Kidney (tissue), 14 donors: ENCODE data around the gene ZFYVE1. TPM values are rescaled to one million over a fixed set of nuclear protein-coding genes. Genes with fewer than 3 reads are reported as not detected.
"Not testable (repeated sequence)": the region's sequence is repeated elsewhere in the genome, so short reads cannot be mapped to it uniquely, and the experiment has no call there.

Experiments used
- DNase-seq, 5 donors: peaks; one replicate each; pipeline ENCODE4 v3.0.0-alpha.2; 2013 to 2020
- FAIRE-seq: peaks from 2 replicates; lab custom pipeline; 2012; peaks lifted over from hg19 to GRCh38; lab: Jason Lieb, UNC
- H3K27ac ChIP-seq, 2 donors: one replicate each; pipeline ENCODE4 v1.7.0; 2013; ENCODE audit warnings: low read depth in 2 of 2, low read length in 2 of 2, inconsistent platforms in 1 of 2
- H3K27me3 ChIP-seq: one replicate; pipeline ENCODE4 v1.7.1; 2013; ENCODE audit warnings: low read length, inconsistent platforms; ENCODE audit not compliant: control insufficient read depth, insufficient read depth
- H3K36me3 ChIP-seq, 3 donors: one replicate each; pipeline versions ENCODE4 v1.7.0 to v1.7.1; 2013; ENCODE audit warnings: low read length in 3 of 3, control low read depth in 1 of 3, inconsistent platforms in 1 of 3; ENCODE audit not compliant: insufficient read depth in 3 of 3, control insufficient read depth in 2 of 3
- H3K4me1 ChIP-seq, 3 donors: one replicate each; pipeline versions ENCODE4 v1.7.0 to v1.7.1; 2013; ENCODE audit warnings: low read length in 3 of 3, inconsistent platforms in 1 of 3, low read depth in 1 of 3; ENCODE audit not compliant: control insufficient read depth in 2 of 3, insufficient read depth in 2 of 3
- H3K4me3 ChIP-seq, 3 donors: one replicate each; pipeline versions ENCODE4 v1.7.0 to v1.8.1; 2013; ENCODE audit warnings: low read length in 3 of 3, control low read depth in 1 of 3, inconsistent platforms in 1 of 3
- H3K9ac ChIP-seq, 3 donors: one replicate each; pipeline versions ENCODE4 v1.7.0 to v1.7.1; 2013; ENCODE audit warnings: low read length in 3 of 3, control low read depth in 1 of 3, inconsistent platforms in 1 of 3
- H3K9me3 ChIP-seq, 3 donors: one replicate each; pipeline versions ENCODE4 v1.7.0 to v1.7.1; 2013; ENCODE audit warnings: low read length in 3 of 3, control low read depth in 1 of 3, inconsistent platforms in 1 of 3; ENCODE audit not compliant: control insufficient read depth in 2 of 3, insufficient read depth in 1 of 3
- intact Hi-C: fragments of 100-400 bp; cut with DNase I; formaldehyde crosslinking; loops from one replicate; pipeline ENCODE4 v1.11.1; 2022
- polyA plus RNA-seq: library from polyadenylated mRNA; stranded (reverse); fragments of 350-450 nt; fragmentation: Illumina TruSeq; extraction: RNeasy Lipid Tissue Mini Kit (QIAGEN cat#74804); gene quantifications from one replicate; pipeline ENCODE4 v1.2.3, GENCODE V29; 2014; ENCODE audit warnings: low read depth, low replicate concordance; ENCODE audit not compliant: insufficient read depth
- total RNA-seq: library from RNA; stranded (reverse); fragmentation: NEBNext Ultra II Directional; extraction: Animal tissue kit (Norgen Biotek cat#: 25700); gene quantifications from one replicate; pipeline ENCODE4 v1.2.1, GENCODE V29; 2021
- TF ChIP-seq, protein P1 (sequence below): IDR thresholded peaks from 3 replicates; pipeline ENCODE4 v1.5.1; 2012; ENCODE audit warnings: mild to moderate bottlenecking, moderate library complexity, borderline replicate concordance; ENCODE audit not compliant: insufficient read depth; ENCODE audit errors: extremely low read depth
- donor health status: control.
- donor health status: control.
- donor health status: control.
- donor health status: control.
- donor health status: control.
- donor health status: DM: yes; HTN: yes; CAD: no.
- donor health status: Normal renal cell carcinoma (clear cell type).

Gene ZFYVE1
- total and polyA plus RNA-seq, 2 donors from 2014 or later = 10.7 to 18.8 TPM

DNA sequence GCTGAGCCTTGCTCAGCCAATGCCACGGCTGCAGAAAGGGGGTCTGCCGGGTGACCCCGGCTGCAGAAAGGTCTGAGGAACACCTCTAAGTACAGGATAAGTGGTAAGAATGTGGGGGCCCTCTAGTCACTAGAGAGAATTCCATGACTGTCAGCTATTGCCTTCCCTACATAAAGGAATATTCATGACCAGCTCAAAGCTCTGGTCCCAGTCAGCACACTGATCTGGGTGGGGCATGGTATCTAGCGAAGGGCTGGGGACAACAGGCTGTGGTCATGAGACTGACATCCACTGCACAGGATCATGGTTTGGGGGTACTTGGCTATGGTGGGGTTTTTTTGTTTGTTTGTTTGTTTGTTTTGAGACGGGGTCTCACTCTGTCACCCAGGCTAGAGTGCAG, 58.6 kb downstream of the ZFYVE1 start:
- intact Hi-C loops = no loop called here
- no peak overlapping the region for H3K27ac ChIP-seq
- H3K9ac ChIP-seq = no peak overlapping the region
- TF ChIP-seq, protein P1, sequence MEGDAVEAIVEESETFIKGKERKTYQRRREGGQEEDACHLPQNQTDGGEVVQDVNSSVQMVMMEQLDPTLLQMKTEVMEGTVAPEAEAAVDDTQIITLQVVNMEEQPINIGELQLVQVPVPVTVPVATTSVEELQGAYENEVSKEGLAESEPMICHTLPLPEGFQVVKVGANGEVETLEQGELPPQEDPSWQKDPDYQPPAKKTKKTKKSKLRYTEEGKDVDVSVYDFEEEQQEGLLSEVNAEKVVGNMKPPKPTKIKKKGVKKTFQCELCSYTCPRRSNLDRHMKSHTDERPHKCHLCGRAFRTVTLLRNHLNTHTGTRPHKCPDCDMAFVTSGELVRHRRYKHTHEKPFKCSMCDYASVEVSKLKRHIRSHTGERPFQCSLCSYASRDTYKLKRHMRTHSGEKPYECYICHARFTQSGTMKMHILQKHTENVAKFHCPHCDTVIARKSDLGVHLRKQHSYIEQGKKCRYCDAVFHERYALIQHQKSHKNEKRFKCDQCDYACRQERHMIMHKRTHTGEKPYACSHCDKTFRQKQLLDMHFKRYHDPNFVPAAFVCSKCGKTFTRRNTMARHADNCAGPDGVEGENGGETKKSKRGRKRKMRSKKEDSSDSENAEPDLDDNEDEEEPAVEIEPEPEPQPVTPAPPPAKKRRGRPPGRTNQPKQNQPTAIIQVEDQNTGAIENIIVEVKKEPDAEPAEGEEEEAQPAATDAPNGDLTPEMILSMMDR = no peak
- DNase-seq (no peak), FAIRE-seq (no peak)
- no peak overlapping the region for H3K4me3 ChIP-seq
- H3K36me3 ChIP-seq = peaks cover 0 to 26% (median 14%) of the 10 kb centered on the region in 3 donors
- no peaks in the 10 kb centered on the region for H3K9me3 ChIP-seq
- H3K27me3 ChIP-seq = no peaks in the 10 kb centered on the region
- no peaks in the 10 kb centered on the region for H3K4me1 ChIP-seq

DNA sequence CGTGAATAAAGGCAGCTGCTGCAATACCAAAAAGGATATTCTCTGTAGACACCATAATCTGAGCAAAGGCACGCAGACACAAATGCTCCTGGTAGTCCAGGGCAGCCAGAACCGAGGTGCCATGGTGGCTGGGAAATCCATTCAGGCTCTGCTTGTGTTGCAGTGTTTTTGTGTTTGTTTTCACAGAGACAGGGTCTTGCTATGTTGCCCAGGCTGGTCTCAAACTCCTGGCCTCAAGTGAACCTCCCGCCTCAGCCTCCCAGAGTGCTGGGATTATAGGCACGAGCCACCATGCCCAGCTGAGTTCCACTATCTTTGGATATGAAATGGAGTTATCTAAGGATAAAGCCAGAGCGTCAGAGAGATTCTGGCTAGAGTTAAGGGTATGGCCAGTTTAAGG, 60.9 kb downstream of the ZFYVE1 start:
- peaks cover 0 to 18% (median 10%) of the 10 kb centered on the region in 3 donors for H3K36me3 ChIP-seq
- H3K27me3 ChIP-seq = no peaks in the 10 kb centered on the region
- H3K27ac ChIP-seq = no peak overlapping the region
- DNase-seq (no peak), FAIRE-seq (no peak)
- no peaks in the 10 kb centered on the region for H3K4me1 ChIP-seq
- intact Hi-C loops = no loop called here
- no peaks in the 10 kb centered on the region for H3K9me3 ChIP-seq
- TF ChIP-seq, protein P1 = no peak
- H3K9ac ChIP-seq = no peak overlapping the region
- H3K4me3 ChIP-seq = no peak overlapping the region

DNA sequence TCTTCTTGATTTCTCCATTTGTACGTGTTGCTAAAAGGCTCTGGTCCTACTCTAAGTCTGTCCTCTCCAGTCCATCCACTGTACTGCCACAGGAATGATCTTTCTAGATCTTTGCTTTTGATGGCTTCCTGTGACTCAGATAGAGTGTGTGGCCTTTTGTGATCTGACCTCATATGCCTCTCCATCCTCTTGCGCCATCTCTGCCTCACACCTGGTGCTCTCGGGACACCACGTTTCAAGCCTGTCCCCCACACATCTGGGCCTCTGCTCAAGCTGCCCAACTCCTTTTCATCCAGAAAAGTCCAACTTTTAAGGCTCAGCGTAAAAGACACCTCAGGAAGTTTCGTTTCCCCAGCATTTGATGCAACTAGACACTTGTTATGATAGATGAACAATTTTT, 61.7 kb downstream of the ZFYVE1 start:
- Histone ChIP-seq H3K9me3 (no peaks in the 10 kb centered on the region), H3K27me3 (no peaks in the 10 kb centered on the region), H3K4me3 (no peak overlapping the region), H3K9ac (no peak overlapping the region), H3K36me3 (peaks cover 0 to 14% (median 6%) of the 10 kb centered on the region in 3 donors), H3K4me1 (no peaks in the 10 kb centered on the region), H3K27ac (no peak overlapping the region)
- no peak for FAIRE-seq
- TF ChIP-seq, protein P1 = no peak
- DNase-seq = no peak
- intact Hi-C loops = no loop called here

DNA sequence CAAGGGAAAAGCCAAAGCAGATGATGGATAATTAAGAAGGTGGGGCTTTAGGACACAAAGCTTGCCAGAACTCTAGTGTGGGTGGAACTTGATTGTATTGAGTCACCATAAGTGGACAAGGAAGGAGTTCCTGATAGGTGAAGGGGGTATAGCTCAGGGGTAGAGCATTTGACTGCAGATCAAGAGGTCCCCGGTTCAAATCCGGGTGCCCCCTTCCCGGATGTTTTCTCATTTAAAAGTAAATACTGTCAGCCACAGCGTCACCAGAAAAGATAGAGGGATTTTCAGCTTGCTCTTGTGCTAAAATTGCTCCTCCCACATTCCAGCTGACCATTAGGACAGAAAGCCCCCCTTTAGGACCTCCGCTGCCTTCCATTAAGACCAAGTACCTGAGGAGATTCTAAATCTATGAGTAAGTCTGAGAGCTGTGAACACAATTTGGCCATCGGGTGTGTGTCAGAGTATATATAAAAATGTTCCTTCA, 64.0 kb downstream of the ZFYVE1 start:
- intact Hi-C loops = no loop called here
- DNase-seq (no peak), FAIRE-seq (no peak)
- H3K36me3 ChIP-seq = peaks cover 0 to 20% (median 9%) of the 10 kb centered on the region in 3 donors
- no peaks in the 10 kb centered on the region for H3K27me3 ChIP-seq
- no peaks in the 10 kb centered on the region for H3K4me1 ChIP-seq
- H3K4me3 ChIP-seq = no peak overlapping the region
- H3K27ac ChIP-seq = no peak overlapping the region
- TF ChIP-seq, protein P1 = no peak
- no peak overlapping the region for H3K9ac ChIP-seq
- H3K9me3 ChIP-seq = no peaks in the 10 kb centered on the region

DNA sequence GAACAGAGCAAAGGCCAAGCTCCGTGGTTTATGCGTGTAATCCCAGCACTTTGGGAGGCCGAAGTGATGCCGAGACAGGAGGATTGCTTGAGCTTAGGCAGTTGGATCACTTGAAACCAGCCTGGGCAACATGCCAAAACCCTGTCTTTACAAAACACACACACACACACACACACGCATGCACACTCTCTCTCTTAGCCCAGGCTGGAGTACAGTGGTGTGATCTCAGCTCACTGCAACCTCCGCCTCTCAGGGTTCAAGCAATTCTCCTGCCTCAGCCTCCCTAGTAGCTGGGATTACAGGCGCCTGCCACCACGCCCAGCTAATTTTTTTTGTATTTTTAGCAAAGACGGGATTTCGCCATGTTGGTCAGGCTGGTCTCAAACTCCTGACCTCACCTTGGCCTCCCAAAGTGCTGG, 64.6 kb downstream of the ZFYVE1 start:
- FAIRE-seq, H3K4me3 ChIP-seq, H3K27ac ChIP-seq, H3K9ac ChIP-seq, H3K9me3 ChIP-seq, H3K27me3 ChIP-seq, intact Hi-C loops, H3K4me1 ChIP-seq: not testable (repeated sequence)
- peaks cover 0 to 26% (median 9%) of the 10 kb centered on the region in 3 donors for H3K36me3 ChIP-seq
- peak in 2 of 5 donors; percentile 10 to 51 for DNase-seq
